Liver (tissue), 9 donors: ENCODE data around the gene DIP2A. TPM values are rescaled to one million over a fixed set of nuclear protein-coding genes. Genes with fewer than 3 reads are reported as not detected.

Experiments
- DNase-seq: peaks from one replicate; pipeline ENCODE4 v3.0.0-alpha.2; 2017; ENCODE audit warnings: low spot score
- H3K27ac ChIP-seq, 2 donors: one replicate each; pipeline ENCODE4 v1.7.0; 2013; ENCODE audit warnings: inconsistent platforms in 2 of 2, low read length in 2 of 2, control low read depth in 1 of 2, low read depth in 1 of 2, mild to moderate bottlenecking in 1 of 2
- H3K27me3 ChIP-seq, 4 donors: one replicate each; pipeline versions ENCODE4 v1.6.1 to v1.7.0; 2013; ENCODE audit warnings: low read length in 3 of 4, inconsistent platforms in 1 of 4, mild to moderate bottlenecking in 1 of 4, moderate library complexity in 1 of 4; ENCODE audit not compliant: control insufficient read depth in 4 of 4, insufficient read depth in 4 of 4
- H3K36me3 ChIP-seq, 4 donors: one replicate each; pipeline versions ENCODE4 v1.6.1 to v1.7.0; 2013; ENCODE audit warnings: low read length in 3 of 4, mild to moderate bottlenecking in 3 of 4, low read depth in 1 of 4, moderate library complexity in 1 of 4; ENCODE audit not compliant: control insufficient read depth in 4 of 4, insufficient read depth in 3 of 4
- H3K4me1 ChIP-seq, 4 donors: one replicate each; pipeline versions ENCODE4 v1.6.1 to v1.7.0; 2013; ENCODE audit warnings: low read length in 3 of 4, mild to moderate bottlenecking in 3 of 4, moderate library complexity in 1 of 4; ENCODE audit not compliant: control insufficient read depth in 4 of 4, insufficient read depth in 4 of 4
- H3K4me3 ChIP-seq, 3 donors: one replicate each; pipeline versions ENCODE4 v1.6.1 to v1.7.0; 2013; ENCODE audit warnings: low read length in 3 of 3, control low read depth in 1 of 3, low read depth in 1 of 3, mild to moderate bottlenecking in 1 of 3
- H3K9ac ChIP-seq, 2 donors: one replicate each; pipeline ENCODE4 v1.7.0; 2013; ENCODE audit warnings: low read length in 2 of 2, mild to moderate bottlenecking in 2 of 2, moderate library complexity in 2 of 2, control low read depth in 1 of 2, low read depth in 1 of 2
- H3K9me3 ChIP-seq, 4 donors: one replicate each; pipeline versions ENCODE4 v1.6.1 to v1.7.0; 2013; ENCODE audit warnings: low read length in 3 of 4; ENCODE audit not compliant: control insufficient read depth in 4 of 4
- ATF3 ChIP-seq: IDR thresholded peaks from 2 replicates; pipeline ENCODE4 v1.6.1; 2016; ENCODE audit warnings: antibody characterized with exemption
- EGR1 ChIP-seq, 2 donors: IDR thresholded peaks; 2 replicates each; pipeline ENCODE4 v1.6.1; 2016 to 2018; ENCODE audit warnings: antibody characterized with exemption in 2 of 2, low read depth in 2 of 2
- FOXA1 ChIP-seq: IDR thresholded peaks from 2 replicates; pipeline ENCODE4 v1.6.1; 2016; ENCODE audit warnings: antibody characterized with exemption
- FOXA2 ChIP-seq: IDR thresholded peaks from 2 replicates; pipeline ENCODE4 v1.6.1; 2016; ENCODE audit warnings: antibody characterized with exemption
- GABPA ChIP-seq, 2 donors: IDR thresholded peaks in 1 of 2; conservative IDR thresholded peaks in 1 of 2; 2 replicates each; pipeline ENCODE4 v1.6.1; 2016; ENCODE audit warnings: antibody characterized with exemption in 2 of 2, mild to moderate bottlenecking in 1 of 2, moderate library complexity in 1 of 2
- HNF4A ChIP-seq, 2 donors: conservative IDR thresholded peaks; 2 replicates each; pipeline ENCODE4 v1.6.1; 2016; ENCODE audit warnings: antibody characterized with exemption in 2 of 2, mild to moderate bottlenecking in 2 of 2
- HNF4G ChIP-seq: IDR thresholded peaks from 2 replicates; pipeline ENCODE4 v1.6.1; 2016; ENCODE audit warnings: antibody characterized with exemption
- JUND ChIP-seq, 2 donors: IDR thresholded peaks; 2 replicates each; pipeline ENCODE4 v1.6.1; 2016; ENCODE audit warnings: antibody characterized with exemption in 2 of 2
- MAX ChIP-seq: IDR thresholded peaks from 2 replicates; pipeline ENCODE4 v1.6.1; 2016; ENCODE audit warnings: antibody characterized with exemption
- NR2F2 ChIP-seq: IDR thresholded peaks from 2 replicates; pipeline ENCODE4 v1.6.1; 2016; ENCODE audit warnings: antibody characterized with exemption
- RAD21 ChIP-seq, 2 donors: IDR thresholded peaks; 2 replicates each; pipeline ENCODE4 v1.6.1; 2016; ENCODE audit warnings: antibody characterized with exemption in 2 of 2, mild to moderate bottlenecking in 2 of 2
- RXRA ChIP-seq, 2 donors: IDR thresholded peaks; 2 replicates each; pipeline ENCODE4 v1.6.1; 2017 to 2018; ENCODE audit warnings: antibody characterized with exemption in 2 of 2, mild to moderate bottlenecking in 1 of 2
- SP1 ChIP-seq: IDR thresholded peaks from 2 replicates; pipeline ENCODE4 v1.6.1; 2018; ENCODE audit warnings: antibody characterized with exemption, mild to moderate bottlenecking
- TAF1 ChIP-seq: conservative IDR thresholded peaks from 2 replicates; pipeline ENCODE4 v1.6.1; 2016; ENCODE audit warnings: antibody characterized with exemption, mild to moderate bottlenecking
- YY1 ChIP-seq: IDR thresholded peaks from 2 replicates; pipeline ENCODE4 v1.6.1; 2016; ENCODE audit warnings: antibody characterized with exemption, mild to moderate bottlenecking
- ZBTB33 ChIP-seq: IDR thresholded peaks from 2 replicates; pipeline ENCODE4 v1.6.1; 2016; ENCODE audit warnings: antibody characterized with exemption
- WGBS: extraction: QIAGEN DNeasy Blood & Tissue Kit; methylation state at CpG from one replicate; pipeline ENCODE4 v1.1.7; 2013; 5-methylcytosine and 5-hydroxymethylcytosine counted together
- polyA plus RNA-seq, 2 donors: library from polyadenylated mRNA; stranded (reverse) in 1 of 2; unstranded in 1 of 2; fragments of 200-250 nt in 1 of 2; fragments of >200 nt in 1 of 2; fragmentation: Nextera tagmentation in 1 of 2; extraction: Ambion mirVana in 1 of 2; gene quantifications; one replicate each; pipeline versions ENCODE4 v1.2.1 to v1.2.3, GENCODE V29; 2013 to 2015
- total RNA-seq, 2 donors: library from RNA; depleted of rRNA; stranded (reverse); fragments of >200 nt; gene quantifications; one replicate each; pipeline ENCODE4 v1.2.3, GENCODE V29; 2014
- TF ChIP-seq, protein P1 (sequence below): fragments of 150-350 bp; IDR thresholded peaks from 2 replicates; pipeline ENCODE4 v1.5.1; 2017; ENCODE audit warnings: improper control_type of control experiment, low read depth, low read length; ENCODE audit not compliant: missing input control
- TF ChIP-seq, protein P2 (sequence below): IDR thresholded peaks from 2 replicates; pipeline ENCODE4 v1.6.1; 2016; ENCODE audit warnings: antibody characterized with exemption, mild to moderate bottlenecking
- donor health status: healthy.
- donor health status: healthy.
- donor health status: healthy.
- donor health status: healthy.
- donor health status: healthy.

The DIP2A gene
- total and polyA plus RNA-seq, 4 donors, result 3.8 to 21.7 (median 7.5) TPM

DNA sequence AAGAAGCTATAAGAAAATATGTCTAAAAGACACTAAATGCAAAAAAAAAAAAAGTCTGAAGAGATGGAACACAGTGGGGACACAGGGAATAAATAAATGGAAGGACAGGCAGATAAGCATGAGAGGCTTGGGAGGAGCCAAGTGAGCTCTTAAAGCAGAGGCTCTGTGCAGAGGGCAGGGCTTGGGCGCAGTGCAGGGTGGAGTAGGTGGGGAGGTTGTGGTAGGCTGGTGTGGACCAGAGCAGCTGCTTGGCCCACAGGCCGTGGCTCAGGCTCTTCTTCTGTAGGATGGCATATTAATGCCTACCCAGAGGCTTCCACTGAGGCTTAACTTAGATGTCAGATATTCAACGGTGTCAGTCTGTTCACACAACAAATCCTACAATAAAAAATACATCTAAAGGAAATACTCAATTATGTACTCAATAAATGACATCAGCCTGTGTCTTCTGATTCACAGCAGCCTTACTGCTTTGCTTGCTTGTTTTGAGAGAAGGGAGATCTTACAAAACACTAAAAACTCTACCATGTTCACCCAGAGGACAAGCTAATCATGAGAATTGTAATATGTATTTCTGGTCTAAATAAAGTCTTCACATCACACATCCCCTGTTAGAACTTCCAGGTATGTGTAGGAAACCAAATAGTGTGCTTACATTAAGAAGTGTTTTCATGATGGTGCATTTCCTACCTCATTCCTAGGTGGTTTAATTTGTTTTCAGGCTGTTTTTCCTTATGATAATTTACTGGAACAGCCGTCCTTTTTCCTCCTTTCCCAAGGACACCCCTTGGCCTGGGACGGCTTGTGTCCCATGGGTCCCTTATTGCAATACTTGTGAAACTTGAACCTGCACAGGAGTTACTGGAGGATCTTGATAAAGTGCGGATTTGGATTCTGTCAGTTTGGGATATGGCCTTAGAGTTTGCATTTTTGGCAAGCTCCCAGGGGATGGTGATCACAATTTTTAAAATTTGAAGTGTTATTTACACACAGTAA lies 24.9 kb downstream of the DIP2A start (continued):
- TF ChIP-seq ATF3 (no peak), YY1 (no peak), MAX (no peak), GABPA (IDR thresholded peaks at IDR 0.05 in 1 of 2, conservative IDR thresholded peaks at IDR 0.05 in 1 of 2) (no peak)

GRCh38 chr21:46486481-46487126 lies 27.9 kb downstream of the DIP2A start:
- TF ChIP-seq NR2F2, result no peak
- TF ChIP-seq RAD21 (IDR thresholded peaks at IDR 0.05), result no peak
- TF ChIP-seq, protein P1, sequence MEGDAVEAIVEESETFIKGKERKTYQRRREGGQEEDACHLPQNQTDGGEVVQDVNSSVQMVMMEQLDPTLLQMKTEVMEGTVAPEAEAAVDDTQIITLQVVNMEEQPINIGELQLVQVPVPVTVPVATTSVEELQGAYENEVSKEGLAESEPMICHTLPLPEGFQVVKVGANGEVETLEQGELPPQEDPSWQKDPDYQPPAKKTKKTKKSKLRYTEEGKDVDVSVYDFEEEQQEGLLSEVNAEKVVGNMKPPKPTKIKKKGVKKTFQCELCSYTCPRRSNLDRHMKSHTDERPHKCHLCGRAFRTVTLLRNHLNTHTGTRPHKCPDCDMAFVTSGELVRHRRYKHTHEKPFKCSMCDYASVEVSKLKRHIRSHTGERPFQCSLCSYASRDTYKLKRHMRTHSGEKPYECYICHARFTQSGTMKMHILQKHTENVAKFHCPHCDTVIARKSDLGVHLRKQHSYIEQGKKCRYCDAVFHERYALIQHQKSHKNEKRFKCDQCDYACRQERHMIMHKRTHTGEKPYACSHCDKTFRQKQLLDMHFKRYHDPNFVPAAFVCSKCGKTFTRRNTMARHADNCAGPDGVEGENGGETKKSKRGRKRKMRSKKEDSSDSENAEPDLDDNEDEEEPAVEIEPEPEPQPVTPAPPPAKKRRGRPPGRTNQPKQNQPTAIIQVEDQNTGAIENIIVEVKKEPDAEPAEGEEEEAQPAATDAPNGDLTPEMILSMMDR, result no peak
- no peak for TF ChIP-seq ZBTB33
- no peak for TF ChIP-seq TAF1
- no peak for TF ChIP-seq FOXA1
- no peak for TF ChIP-seq HNF4A (conservative IDR thresholded peaks at IDR 0.05)
- no peak for TF ChIP-seq HNF4G
- TF ChIP-seq RXRA (IDR thresholded peaks at IDR 0.05), result no peak
- TF ChIP-seq, protein P2, sequence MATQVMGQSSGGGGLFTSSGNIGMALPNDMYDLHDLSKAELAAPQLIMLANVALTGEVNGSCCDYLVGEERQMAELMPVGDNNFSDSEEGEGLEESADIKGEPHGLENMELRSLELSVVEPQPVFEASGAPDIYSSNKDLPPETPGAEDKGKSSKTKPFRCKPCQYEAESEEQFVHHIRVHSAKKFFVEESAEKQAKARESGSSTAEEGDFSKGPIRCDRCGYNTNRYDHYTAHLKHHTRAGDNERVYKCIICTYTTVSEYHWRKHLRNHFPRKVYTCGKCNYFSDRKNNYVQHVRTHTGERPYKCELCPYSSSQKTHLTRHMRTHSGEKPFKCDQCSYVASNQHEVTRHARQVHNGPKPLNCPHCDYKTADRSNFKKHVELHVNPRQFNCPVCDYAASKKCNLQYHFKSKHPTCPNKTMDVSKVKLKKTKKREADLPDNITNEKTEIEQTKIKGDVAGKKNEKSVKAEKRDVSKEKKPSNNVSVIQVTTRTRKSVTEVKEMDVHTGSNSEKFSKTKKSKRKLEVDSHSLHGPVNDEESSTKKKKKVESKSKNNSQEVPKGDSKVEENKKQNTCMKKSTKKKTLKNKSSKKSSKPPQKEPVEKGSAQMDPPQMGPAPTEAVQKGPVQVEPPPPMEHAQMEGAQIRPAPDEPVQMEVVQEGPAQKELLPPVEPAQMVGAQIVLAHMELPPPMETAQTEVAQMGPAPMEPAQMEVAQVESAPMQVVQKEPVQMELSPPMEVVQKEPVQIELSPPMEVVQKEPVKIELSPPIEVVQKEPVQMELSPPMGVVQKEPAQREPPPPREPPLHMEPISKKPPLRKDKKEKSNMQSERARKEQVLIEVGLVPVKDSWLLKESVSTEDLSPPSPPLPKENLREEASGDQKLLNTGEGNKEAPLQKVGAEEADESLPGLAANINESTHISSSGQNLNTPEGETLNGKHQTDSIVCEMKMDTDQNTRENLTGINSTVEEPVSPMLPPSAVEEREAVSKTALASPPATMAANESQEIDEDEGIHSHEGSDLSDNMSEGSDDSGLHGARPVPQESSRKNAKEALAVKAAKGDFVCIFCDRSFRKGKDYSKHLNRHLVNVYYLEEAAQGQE, result no peak
- no peak for TF ChIP-seq EGR1 (IDR thresholded peaks at IDR 0.05; ENCODE audit: low read depth in 2 of 2)
- TF ChIP-seq SP1, result no peak
- no peak for TF ChIP-seq MAX
- TF ChIP-seq GABPA (IDR thresholded peaks at IDR 0.05 in 1 of 2, conservative IDR thresholded peaks at IDR 0.05 in 1 of 2), result no peak
- TF ChIP-seq FOXA2, result no peak
- TF ChIP-seq JUND (IDR thresholded peaks at IDR 0.05), result no peak
- no peak for TF ChIP-seq ATF3
- no peak for TF ChIP-seq YY1
- Histone ChIP-seq H3K4me1 (no peaks in the 10 kb centered on the region), H3K4me3 (no peak overlapping the region), H3K36me3 (peaks cover 0 to 4% (median 3%) of the 10 kb centered on the region in 4 donors), H3K27me3 (no peaks in the 10 kb centered on the region), H3K9ac (no peak overlapping the region), H3K9me3 (no peaks in the 10 kb centered on the region), H3K27ac (no peak overlapping the region)
- 68% methylated on average over 4 of the region's 4 CpGs for WGBS
- no peak for DNase-seq
